CD14-positive monocyte (primary cell): ENCODE measurements around the gene GATAD2A. TPM values are rescaled to one million over a fixed set of nuclear protein-coding genes. Genes with fewer than 3 reads are reported as not detected.

Experiments
- DNase-seq, 3 donors: peaks; one replicate each; pipeline ENCODE4 v3.0.0-alpha.2; 2011 to 2022
- H2AFZ ChIP-seq: 2 replicates; pipeline ENCODE4 v1.6.0; 2012; ENCODE audit warnings: mild to moderate bottlenecking, low read depth, low read length, inconsistent platforms; ENCODE audit not compliant: insufficient read depth, poor library complexity, severe bottlenecking
- H3K27ac ChIP-seq, 2 donors: 1 replicate in 1 of 2; 2 replicates in 1 of 2; pipeline ENCODE4 v1.5.1; 2012 to 2013; ENCODE audit warnings: low read length in 2 of 2, control low read depth in 1 of 2, inconsistent platforms in 1 of 2, low read depth in 1 of 2, mild to moderate bottlenecking in 1 of 2
- H3K27me3 ChIP-seq, 2 donors: one replicate each; pipeline versions ENCODE4 v1.6.0 to v1.6.1; 2011 to 2013; ENCODE audit warnings: low read length in 2 of 2; ENCODE audit not compliant: control insufficient read depth in 2 of 2, insufficient read depth in 2 of 2
- H3K36me3 ChIP-seq, 2 donors: replicated peaks in 1 of 2; 1 replicate in 1 of 2; 2 replicates in 1 of 2; pipeline versions ENCODE4 v1.5.1 to v1.6.1; 2012 to 2013; ENCODE audit warnings: low read length in 2 of 2, control low read depth in 1 of 2, inconsistent platforms in 1 of 2, mild to moderate bottlenecking in 1 of 2; ENCODE audit not compliant: insufficient read depth in 2 of 2, control insufficient read depth in 1 of 2
- H3K4me1 ChIP-seq, 2 donors: 1 replicate in 1 of 2; 2 replicates in 1 of 2; pipeline versions ENCODE4 v1.5.1 to v1.6.1; 2012 to 2013; ENCODE audit warnings: low read length in 2 of 2, control low read depth in 1 of 2, inconsistent platforms in 1 of 2, mild to moderate bottlenecking in 1 of 2, moderate library complexity in 1 of 2; ENCODE audit not compliant: insufficient read depth in 2 of 2, control insufficient read depth in 1 of 2
- H3K4me2 ChIP-seq: replicated peaks from 2 replicates; pipeline ENCODE3; 2012; ENCODE audit warnings: low read length, moderate library complexity, mild to moderate bottlenecking; ENCODE audit not compliant: poor library complexity, severe bottlenecking; ENCODE audit errors: extremely low read depth
- H3K4me3 ChIP-seq, 3 experiments: fragments of 200-600 bp in 1 of 3; sonication (generic) in 1 of 3; replicated peaks in 1 of 3; 1 replicate in 2 of 3; 2 replicates in 1 of 3; pipeline ENCODE4 v1.5.1; 2011 to 2013; ENCODE audit warnings: low read length in 3 of 3, mild to moderate bottlenecking in 3 of 3, control low read depth in 2 of 3, low read depth in 2 of 3, inconsistent platforms in 1 of 3, moderate library complexity in 1 of 3
- H3K79me2 ChIP-seq: 2 replicates; pipeline ENCODE4 v1.6.0; 2012; ENCODE audit warnings: mild to moderate bottlenecking, control low read depth, inconsistent platforms, low read length, moderate library complexity; ENCODE audit not compliant: insufficient read depth
- H3K9ac ChIP-seq: 2 replicates; pipeline ENCODE4 v1.6.0; 2017; ENCODE audit warnings: low read length, mild to moderate bottlenecking; ENCODE audit not compliant: insufficient read depth, poor library complexity, severe bottlenecking
- H3K9me3 ChIP-seq, 2 donors: replicated peaks in 1 of 2; 1 replicate in 1 of 2; 2 replicates in 1 of 2; pipeline versions ENCODE4 v1.5.1 to v1.6.1; 2012 to 2013; ENCODE audit warnings: low read length in 2 of 2, control low read depth in 1 of 2; ENCODE audit not compliant: control insufficient read depth in 1 of 2, insufficient read depth in 1 of 2
- H4K20me1 ChIP-seq: 2 replicates; pipeline ENCODE4 v1.6.0; 2012; ENCODE audit warnings: mild to moderate bottlenecking, low read length, control low read depth, moderate library complexity; ENCODE audit not compliant: insufficient read depth
- H3K27ac Mint-ChIP-seq, 7 donors: one replicate each; pipeline ENCODE4 v1.8.0; 2020; ENCODE audit warnings: mild to moderate bottlenecking in 7 of 7, mixed read lengths in 7 of 7, moderate library complexity in 6 of 7, inconsistent platforms in 2 of 7
- H3K27me3 Mint-ChIP-seq, 3 donors: one replicate each; pipeline ENCODE4 v1.8.0; 2021 to 2022; ENCODE audit warnings: low read depth in 3 of 3, mild to moderate bottlenecking in 3 of 3, mixed read lengths in 3 of 3, moderate library complexity in 3 of 3, inconsistent platforms in 1 of 3
- H3K36me3 Mint-ChIP-seq, 2 donors: one replicate each; pipeline ENCODE4 v1.8.0; 2020; ENCODE audit warnings: mixed read lengths in 2 of 2, inconsistent platforms in 1 of 2, mild to moderate bottlenecking in 1 of 2
- H3K4me1 Mint-ChIP-seq: one replicate; pipeline ENCODE4 v1.8.0; 2020; ENCODE audit warnings: mild to moderate bottlenecking, mixed read lengths
- H3K4me3 Mint-ChIP-seq, 2 donors: one replicate each; pipeline ENCODE4 v1.8.0; 2020; ENCODE audit warnings: mild to moderate bottlenecking in 2 of 2, mixed read lengths in 2 of 2, moderate library complexity in 1 of 2
- H3K9me3 Mint-ChIP-seq, 7 donors: one replicate each; pipeline ENCODE4 v1.8.0; 2020 to 2022; ENCODE audit warnings: mixed read lengths in 7 of 7, mild to moderate bottlenecking in 6 of 7, moderate library complexity in 6 of 7, inconsistent platforms in 2 of 7
- CTCF ChIP-seq: fragments of 200-600 bp; IDR thresholded peaks from one replicate; pipeline ENCODE4 v1.8.0; 2022; ENCODE audit warnings: antibody characterized with exemption, mild to moderate bottlenecking
- WGBS: methylation state at CpG from one replicate; pipeline ENCODE4 v1.1.5; 2013; ENCODE audit warnings: missing lambda C conversion rate; ENCODE audit not compliant: insufficient coverage; 5-methylcytosine and 5-hydroxymethylcytosine counted together
- intact Hi-C, 2 donors: fragments of 100-400 bp; cut with micrococcal nuclease; formaldehyde crosslinking; loops; one replicate each; pipeline versions ENCODE4 v1.15.0 to v1.15.1; 2023
- polyA plus RNA-seq, 3 donors: library from polyadenylated mRNA; depleted of rRNA in 1 of 3; unstranded in 2 of 3; stranded (reverse) in 1 of 3; fragments of 300-500 nt in 2 of 3; fragments of >200 nt in 1 of 3; fragmentation: Illumina TruSeq in 2 of 3; gene quantifications; 1 replicate in 2 of 3; 2 replicates in 1 of 3; pipeline ENCODE4 v1.2.3, GENCODE V29; 2012 to 2021

GATAD2A gene
- polyA plus RNA-seq, 3 donors, result 8.0 to 35.9 (median 8.7) TPM

DNA sequence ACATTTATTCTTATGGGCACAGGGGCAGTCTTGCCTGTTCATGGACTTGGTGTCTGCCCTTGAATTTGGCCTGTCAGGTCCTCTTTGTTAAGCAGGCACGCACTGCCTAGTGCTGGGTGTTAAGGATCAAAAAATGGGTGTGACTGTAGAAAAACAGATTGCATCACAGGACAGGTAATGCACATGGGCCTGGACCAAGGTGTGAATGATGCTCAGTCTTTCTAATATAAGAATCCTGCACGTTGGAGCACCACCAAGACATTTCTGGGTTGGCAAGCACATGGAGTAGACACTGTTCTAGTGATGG, 33.7 kb downstream of the GATAD2A start:
- Mint-ChIP-seq H3K27ac (peak overlapping the region in 3 of 7 donors; percentile 10 to 70 (median 67)), H3K36me3 (peaks cover 36 to 42% of the 10 kb centered on the region in 2 donors), H3K4me3 (no peak overlapping the region), H3K4me1 (peaks cover 14% of the 10 kb centered on the region), H3K27me3 (no peaks in the 10 kb centered on the region), H3K9me3 (peaks cover 0 to 2% (median 0%) of the 10 kb centered on the region in 7 donors)
- WGBS, result 88% methylated on average over 2 of the region's 2 CpGs
- DNase-seq, result no peak
- Histone ChIP-seq H3K27me3 (no peaks in the 10 kb centered on the region), H3K36me3 (peaks cover 18 to 36% of the 10 kb centered on the region in 2 donors), H3K4me2 (no peak overlapping the region), H3K9me3 (no peaks in the 10 kb centered on the region), H2AFZ (no peak overlapping the region), H3K9ac (no peak overlapping the region), H3K79me2 (peaks cover 98% of the 10 kb centered on the region), H3K4me3 (no peak overlapping the region), H3K4me1 (peaks cover 6 to 10% of the 10 kb centered on the region in 2 donors), H4K20me1 (peaks cover 84% of the 10 kb centered on the region), H3K27ac (peak overlapping the region in 1 of 2 donors; percentile 53)
- intact Hi-C loops, result no loop called here
- TF ChIP-seq CTCF, result no peak

DNA sequence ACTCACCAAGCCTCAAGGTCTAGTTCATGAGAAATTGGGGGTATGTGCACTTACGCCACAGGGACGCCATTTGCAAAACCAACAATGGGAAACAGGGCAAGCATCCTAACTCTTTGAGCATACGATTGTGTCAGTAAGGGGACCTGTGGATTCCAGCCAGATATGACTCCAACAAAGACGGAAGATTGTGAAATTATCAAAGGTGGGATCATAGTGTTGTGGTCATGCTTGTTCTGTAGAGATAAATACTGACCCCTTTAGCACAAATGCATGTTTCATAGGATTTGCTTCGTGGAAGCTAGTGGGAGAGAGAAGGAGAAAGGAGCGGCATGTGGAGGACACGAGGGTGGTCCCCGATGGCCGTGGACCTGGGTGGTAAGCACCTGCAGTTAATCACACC, 37.8 kb downstream of the GATAD2A start:
- H3K4me1 ChIP-seq, result peaks cover 42 to 49% of the 10 kb centered on the region in 2 donors
- H3K36me3 ChIP-seq, result peaks cover 3 to 16% of the 10 kb centered on the region in 2 donors
- Mint-ChIP-seq H3K27ac (peak overlapping the region in 4 of 7 donors; percentile 83 to 95 (median 87)), H3K4me3 (no peak overlapping the region), H3K27me3 (no peaks in the 10 kb centered on the region), H3K36me3 (peaks cover 29 to 44% of the 10 kb centered on the region in 2 donors), H3K4me1 (peaks cover 47% of the 10 kb centered on the region), H3K9me3 (peaks cover 0 to 2% (median 0%) of the 10 kb centered on the region in 7 donors)
- H2AFZ ChIP-seq, result no peak overlapping the region
- H3K27ac ChIP-seq, result peak overlapping the region in 1 of 2 donors; percentile 87
- TF ChIP-seq CTCF, result no peak
- no peaks in the 10 kb centered on the region for H3K9me3 ChIP-seq
- no peaks in the 10 kb centered on the region for H3K27me3 ChIP-seq
- DNase-seq, result no peak
- 68% methylated on average over 3 of the region's 9 CpGs for WGBS
- H3K4me2 ChIP-seq, result no peak overlapping the region
- H3K79me2 ChIP-seq, result peaks cover 95% of the 10 kb centered on the region
- no peak overlapping the region for H3K4me3 ChIP-seq
- intact Hi-C loops, result no loop called here
- H3K9ac ChIP-seq, result no peak overlapping the region
- peaks cover 78% of the 10 kb centered on the region for H4K20me1 ChIP-seq
